Gastrocnemius medialis (tissue), 4 donors: ENCODE measurements around the gene RNU6-1. TPM values are rescaled to one million over a fixed set of nuclear protein-coding genes. Genes with fewer than 3 reads are reported as not detected.

Source experiments
- ATAC-seq, 2 donors: fragments of 150-250 bp; one replicate each; pipeline ENCODE4 v1.9.1; 2016
- DNase-seq, 2 donors: peaks; one replicate each; pipeline ENCODE4 v3.0.0-alpha.2; 2019
- H3K27ac ChIP-seq, 4 donors: fragments of 200-600 bp; sonication (generic); 1 replicate in 1 of 4; 2 replicates in 3 of 4; pipeline ENCODE4 v1.5.1; 2016 to 2018; ENCODE audit warnings: mild to moderate bottlenecking in 2 of 4, moderate library complexity in 1 of 4
- H3K27me3 ChIP-seq, 3 donors: fragments of 200-600 bp; sonication (generic) in 2 of 3; 1 replicate in 1 of 3; 2 replicates in 2 of 3; pipeline versions ENCODE4 v1.5.1 to v1.6.0; 2016 to 2019; ENCODE audit warnings: mild to moderate bottlenecking in 1 of 3, moderate library complexity in 1 of 3
- H3K36me3 ChIP-seq, 2 donors: fragments of 200-600 bp; sonication (generic) in 1 of 2; one replicate each; pipeline ENCODE4 v1.5.1; 2017 to 2018
- H3K4me1 ChIP-seq, 2 donors: fragments of 200-600 bp; sonication (generic) in 1 of 2; one replicate each; pipeline ENCODE4 v1.5.1; 2016 to 2017; ENCODE audit warnings: mild to moderate bottlenecking in 2 of 2
- H3K4me3 ChIP-seq, 4 donors: fragments of 200-600 bp; sonication (generic) in 3 of 4; 1 replicate in 1 of 4; 2 replicates in 3 of 4; pipeline ENCODE4 v1.5.1; 2016 to 2019; ENCODE audit warnings: mild to moderate bottlenecking in 2 of 4
- H3K9me3 ChIP-seq, 3 donors: fragments of 200-600 bp; sonication (generic) in 2 of 3; 1 replicate in 1 of 3; 2 replicates in 2 of 3; pipeline ENCODE4 v1.5.1; 2016 to 2019
- POLR2A ChIP-seq, 2 donors: fragments of 450-650 bp; IDR thresholded peaks; one replicate each; pipeline ENCODE4 v1.6.1; 2017; ENCODE audit warnings: antibody characterized with exemption in 2 of 2, mild to moderate bottlenecking in 2 of 2, moderate library complexity in 2 of 2
- in situ Hi-C, 4 donors: fragments of 200-750 bp; cut with MboI; loops; one replicate each; pipeline versions ENCODE4 v1.15.0 to v1.8.0; 2017; ENCODE audit warnings: low sequenced_read_pairs in 4 of 4
- intact Hi-C: fragments of 100-400 bp; cut with DNase I; formaldehyde crosslinking; loops from one replicate; pipeline ENCODE4 v1.15.1; 2023; ENCODE audit warnings: low total_unique reads
- total RNA-seq, 4 donors: library from RNA; depleted of rRNA; stranded (reverse); fragments of >200 nt; gene quantifications; one replicate each; pipeline versions ENCODE4 v1.1.0 to v1.2.3, GENCODE V29; 2016
- TF ChIP-seq, protein P1 (sequence below), 5 experiments: fragments of 450-650 bp in 3 of 5; fragments of 200-600 bp in 2 of 5; sonication (generic) in 2 of 5; IDR thresholded peaks in 4 of 5; conservative IDR thresholded peaks in 1 of 5; 1 replicate in 4 of 5; 2 replicates in 1 of 5; pipeline ENCODE4 v1.5.1; 2016 to 2019; ENCODE audit warnings: antibody characterized with exemption in 5 of 5, mild to moderate bottlenecking in 3 of 5, moderate library complexity in 3 of 5

RNU6-1 gene
- total RNA-seq, 4 donors from 2014 or later, result not detected

GRCh38 chr15:67839499-67839928 is 331 bp downstream of the RNU6-1 start:
- Histone ChIP-seq H3K27ac (peak overlapping the region; percentile 97 to 100 (median 99)), H3K4me1 (peaks cover 20 to 34% of the 10 kb centered on the region in 2 donors), H3K27me3 (peaks cover 0 to 6% (median 4%) of the 10 kb centered on the region in 3 donors), H3K36me3 (no peaks in the 10 kb centered on the region), H3K4me3 (peak overlapping the region; percentile 94 to 99 (median 96)), H3K9me3 (no peaks in the 10 kb centered on the region)
- peak; percentile 33 to 44 for ATAC-seq
- intact Hi-C loops (loop anchor here (5.0 kb wide), 2 partner anchors 297 to 892 kb away; partner anchors contain the start of gene MAP2K5), in situ Hi-C loops (loop anchor here (5.0 to 25.0 kb wide), 6 partner anchors 302 to 902 kb away; partner anchors contain the start of genes C15orf61 (in 1 of the 4) and MAP2K5 (in 1 of the 4))
- DNase-seq, result no peak
- TF ChIP-seq, protein P1, sequence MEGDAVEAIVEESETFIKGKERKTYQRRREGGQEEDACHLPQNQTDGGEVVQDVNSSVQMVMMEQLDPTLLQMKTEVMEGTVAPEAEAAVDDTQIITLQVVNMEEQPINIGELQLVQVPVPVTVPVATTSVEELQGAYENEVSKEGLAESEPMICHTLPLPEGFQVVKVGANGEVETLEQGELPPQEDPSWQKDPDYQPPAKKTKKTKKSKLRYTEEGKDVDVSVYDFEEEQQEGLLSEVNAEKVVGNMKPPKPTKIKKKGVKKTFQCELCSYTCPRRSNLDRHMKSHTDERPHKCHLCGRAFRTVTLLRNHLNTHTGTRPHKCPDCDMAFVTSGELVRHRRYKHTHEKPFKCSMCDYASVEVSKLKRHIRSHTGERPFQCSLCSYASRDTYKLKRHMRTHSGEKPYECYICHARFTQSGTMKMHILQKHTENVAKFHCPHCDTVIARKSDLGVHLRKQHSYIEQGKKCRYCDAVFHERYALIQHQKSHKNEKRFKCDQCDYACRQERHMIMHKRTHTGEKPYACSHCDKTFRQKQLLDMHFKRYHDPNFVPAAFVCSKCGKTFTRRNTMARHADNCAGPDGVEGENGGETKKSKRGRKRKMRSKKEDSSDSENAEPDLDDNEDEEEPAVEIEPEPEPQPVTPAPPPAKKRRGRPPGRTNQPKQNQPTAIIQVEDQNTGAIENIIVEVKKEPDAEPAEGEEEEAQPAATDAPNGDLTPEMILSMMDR (IDR thresholded peaks at IDR 0.05 in 4 of 5, conservative IDR thresholded peaks at IDR 0.05 in 1 of 5), result no peak
- no peak for TF ChIP-seq POLR2A (IDR thresholded peaks at IDR 0.05)

DNA sequence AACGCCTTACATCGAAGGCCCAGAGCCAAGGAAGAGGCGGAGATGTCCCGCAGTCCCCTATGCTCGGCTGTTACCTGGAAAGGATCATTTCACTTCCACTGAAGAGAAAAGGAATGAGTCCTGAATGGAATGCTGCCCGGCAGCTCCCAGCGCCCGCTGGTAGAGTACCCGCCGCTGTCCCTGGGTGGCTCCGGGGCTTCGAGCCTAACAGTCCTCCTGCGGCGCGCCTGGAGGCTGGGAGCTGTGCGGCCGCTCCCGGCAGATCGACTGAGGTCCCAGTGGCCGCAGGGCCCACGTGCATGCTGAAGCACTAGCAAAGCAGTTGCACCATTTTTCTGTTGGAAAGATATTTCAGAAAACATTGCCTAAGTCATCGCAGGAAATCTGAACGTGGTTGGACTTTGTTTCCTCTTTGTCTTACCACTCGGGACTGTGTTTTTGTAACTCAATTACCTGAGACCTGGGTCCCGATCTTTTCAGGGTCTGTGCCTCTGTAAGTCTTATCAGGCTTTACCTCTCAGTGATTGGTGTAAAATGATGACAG is 984 bp downstream of the RNU6-1 start:
- peak; percentile 39 to 69 for DNase-seq

DNA sequence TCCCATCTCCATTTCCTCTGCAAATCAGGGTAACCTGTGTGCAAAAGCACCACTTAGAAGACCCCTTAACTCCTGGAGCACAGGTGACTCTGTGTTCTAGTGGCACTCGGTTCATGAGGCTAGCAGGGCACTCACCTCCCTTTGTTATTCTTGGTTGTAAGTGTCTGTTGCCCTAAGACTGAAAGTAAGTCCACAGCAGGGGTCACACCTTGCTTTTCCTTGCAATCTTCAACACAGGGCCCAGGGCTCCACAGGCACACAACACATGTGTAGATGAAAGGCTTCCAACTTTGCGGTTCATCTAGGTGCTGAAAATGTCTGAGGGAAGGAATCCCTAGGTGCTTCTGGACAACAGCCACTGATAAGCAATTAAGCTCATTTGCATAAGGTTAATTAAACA is 2.9 kb downstream of the RNU6-1 start:
- H3K4me3 ChIP-seq, result no peak overlapping the region
- H3K4me1 ChIP-seq, result peaks cover 27 to 47% of the 10 kb centered on the region in 2 donors
- TF ChIP-seq POLR2A (IDR thresholded peaks at IDR 0.05), result no peak
- TF ChIP-seq, protein P1 (IDR thresholded peaks at IDR 0.05 in 4 of 5, conservative IDR thresholded peaks at IDR 0.05 in 1 of 5), result no peak
- H3K27ac ChIP-seq, result no peak overlapping the region
- ATAC-seq, result no peak
- peaks cover 19 to 30% (median 30%) of the 10 kb centered on the region in 3 donors for H3K27me3 ChIP-seq
- no peaks in the 10 kb centered on the region for H3K9me3 ChIP-seq
- in situ Hi-C loops, result loop anchor here (5.0 to 25.0 kb wide), 6 partner anchors 300 to 900 kb away; partner anchors contain the start of genes C15orf61 (in 1 of the 4) and MAP2K5 (in 1 of the 4)
- intact Hi-C loops, result loop anchor here (2.0 to 5.0 kb wide), 3 partner anchors 295 to 890 kb away; partner anchors contain the start of gene MAP2K5
- H3K36me3 ChIP-seq, result no peaks in the 10 kb centered on the region
- DNase-seq, result no peak

More for the DNA sequence above, 984 bp downstream of the RNU6-1 start:
- intact Hi-C loops (loop anchor here (5.0 kb wide), 2 partner anchors 297 to 892 kb away; partner anchors contain the start of gene MAP2K5), in situ Hi-C loops (loop anchor here (5.0 to 25.0 kb wide), 6 partner anchors 302 to 902 kb away; partner anchors contain the start of genes C15orf61 (in 1 of the 4) and MAP2K5 (in 1 of the 4))
- Histone ChIP-seq H3K27me3 (peaks cover 1 to 11% (median 11%) of the 10 kb centered on the region in 3 donors), H3K9me3 (no peaks in the 10 kb centered on the region), H3K36me3 (no peaks in the 10 kb centered on the region), H3K4me1 (peaks cover 21 to 40% of the 10 kb centered on the region in 2 donors), H3K4me3 (peak overlapping the region; percentile 94 to 99 (median 96)), H3K27ac (peak overlapping the region; percentile 97 to 100 (median 99))
- peak; percentile 23 to 31 for ATAC-seq
- TF ChIP-seq, protein P1 (IDR thresholded peaks at IDR 0.05 in 4 of 5, conservative IDR thresholded peaks at IDR 0.05 in 1 of 5), result peak in 2 of 5 experiments; percentile 17 to 18
- no peak for TF ChIP-seq POLR2A (IDR thresholded peaks at IDR 0.05)

DNA sequence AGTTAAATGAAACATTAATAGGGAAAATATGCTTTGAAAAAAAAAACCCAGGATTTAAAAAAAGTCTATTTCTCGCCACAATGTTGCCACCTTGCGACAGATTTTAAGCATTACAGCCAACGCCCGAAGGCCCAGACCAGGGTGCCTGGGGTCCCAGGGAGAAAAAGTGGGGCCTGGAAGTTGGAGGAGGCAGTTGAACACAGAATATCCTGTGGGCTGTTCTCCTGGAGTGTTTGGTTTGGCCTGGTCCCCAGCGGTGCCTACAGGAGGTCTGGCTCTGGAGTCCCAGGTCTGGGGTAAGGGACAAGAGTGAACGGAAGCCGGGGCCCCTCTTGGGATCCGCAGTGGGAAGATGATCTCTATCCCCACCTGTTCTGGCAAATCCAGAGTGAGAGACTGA is 3.4 kb downstream of the RNU6-1 start:
- H3K36me3 ChIP-seq, result no peaks in the 10 kb centered on the region
- in situ Hi-C loops, result loop anchor here (5.0 to 25.0 kb wide), 6 partner anchors 299 to 899 kb away; partner anchors contain the start of genes C15orf61 (in 1 of the 4) and MAP2K5 (in 1 of the 4)
- no peak for DNase-seq
- peak overlapping the region; percentile 26 to 44 (median 34) for H3K4me3 ChIP-seq
- peaks cover 21 to 35% (median 35%) of the 10 kb centered on the region in 3 donors for H3K27me3 ChIP-seq
- H3K4me1 ChIP-seq, result peaks cover 26 to 47% of the 10 kb centered on the region in 2 donors
- ATAC-seq, result no peak
- H3K27ac ChIP-seq, result peak overlapping the region in 1 of 4 donors; percentile 1
- intact Hi-C loops, result loop anchor here (2.0 to 5.0 kb wide), 3 partner anchors 294 to 889 kb away; partner anchors contain the start of gene MAP2K5
- H3K9me3 ChIP-seq, result no peaks in the 10 kb centered on the region
- TF ChIP-seq, protein P1 (IDR thresholded peaks at IDR 0.05 in 4 of 5, conservative IDR thresholded peaks at IDR 0.05 in 1 of 5), result peak; percentile 48 to 87 (median 60)
- TF ChIP-seq POLR2A (IDR thresholded peaks at IDR 0.05), result no peak
